GM12878 (cell line): Measurements from ENCODE around the gene EEF1G. TPM values are rescaled to one million over a fixed set of nuclear protein-coding genes. Genes with fewer than 3 reads are reported as not detected.

Experiments
- HDAC2 ChIP-seq: fragments of 200-600 bp; sonication (generic); IDR thresholded peaks from 2 replicates; pipeline ENCODE4 v1.6.1; 2017
- NR2F1 ChIP-seq: fragments of 450-650 bp; conservative IDR thresholded peaks from 2 replicates; pipeline ENCODE4 v1.6.1; 2017; ENCODE audit warnings: mild to moderate bottlenecking
- SIX5 ChIP-seq: IDR thresholded peaks from 2 replicates; pipeline ENCODE4 v1.6.1; 2011; ENCODE audit warnings: mild to moderate bottlenecking, low read depth, low read length, moderate library complexity; ENCODE audit not compliant: severe bottlenecking
- SMARCA5 ChIP-seq: fragments of 450-650 bp; IDR thresholded peaks from 2 replicates; pipeline ENCODE4 v1.6.1; 2017; ENCODE audit warnings: mild to moderate bottlenecking
- TCF12 ChIP-seq: IDR thresholded peaks from 2 replicates; pipeline ENCODE4 v1.6.1; 2011; ENCODE audit warnings: low read depth, mild to moderate bottlenecking, low read length
- TCF3 ChIP-seq: IDR thresholded peaks from 2 replicates; pipeline ENCODE4 v1.6.1; 2012; ENCODE audit warnings: low read depth, mild to moderate bottlenecking, low read length, borderline replicate concordance; ENCODE audit not compliant: insufficient read depth
- polyA plus RNA-seq, 11 experiments: library from polyadenylated mRNA; depleted of rRNA in 4 of 11; unstranded in 6 of 11; stranded (reverse) in 5 of 11; fragments of >200 nt; fragmentation: Nextera tagmentation in 4 of 11; fragmentation: Illumina TruSeq in 1 of 11; extraction: Ambion mirVana in 4 of 11; extraction: Trizol in 1 of 11; gene quantifications; 1 replicate in 1 of 11; 2 replicates in 10 of 11; pipeline versions ENCODE4 v1.2.1 to v1.2.3, GENCODE V29; 2011 to 2016; ENCODE audit warnings: inconsistent platforms in 2 of 11, missing spikeins in 2 of 11, low read depth in 1 of 11
- total RNA-seq, 4 experiments: library from RNA; depleted of rRNA in 3 of 4; stranded (reverse); fragments of >200 nt in 3 of 4; fragmentation: Illumina TruSeq in 1 of 4; extraction: Trizol in 1 of 4; gene quantifications; 2 replicates each; pipeline versions ENCODE4 v1.2.1 to v1.2.3, GENCODE V29; 2013 to 2021
- TF ChIP-seq, protein P1 (sequence below): fragments of 450-650 bp; formaldehyde crosslinking; IDR thresholded peaks from 2 replicates; pipeline ENCODE4 v1.4.0; 2022; ENCODE audit warnings: mild to moderate bottlenecking, moderate library complexity
- TF ChIP-seq, protein P2 (sequence below): IDR thresholded peaks from 2 replicates; pipeline ENCODE4 v1.6.1; 2011; ENCODE audit warnings: mild to moderate bottlenecking, low read depth, low read length, moderate library complexity; ENCODE audit not compliant: insufficient replicate concordance
- TF ChIP-seq, protein P3 (sequence below): IDR thresholded peaks from 2 replicates; pipeline ENCODE4 v1.6.1; 2011; ENCODE audit warnings: borderline replicate concordance, low read depth, mild to moderate bottlenecking, moderate library complexity, low read length; ENCODE audit not compliant: insufficient read depth, poor library complexity, severe bottlenecking

The EEF1G gene
- total and polyA plus RNA-seq, 10 of the 15 experiments (the other 5 are each of a cell fraction or from before 2014, with no cell fraction given) = 850 to 2,739 (median 2,277) TPM

DNA sequence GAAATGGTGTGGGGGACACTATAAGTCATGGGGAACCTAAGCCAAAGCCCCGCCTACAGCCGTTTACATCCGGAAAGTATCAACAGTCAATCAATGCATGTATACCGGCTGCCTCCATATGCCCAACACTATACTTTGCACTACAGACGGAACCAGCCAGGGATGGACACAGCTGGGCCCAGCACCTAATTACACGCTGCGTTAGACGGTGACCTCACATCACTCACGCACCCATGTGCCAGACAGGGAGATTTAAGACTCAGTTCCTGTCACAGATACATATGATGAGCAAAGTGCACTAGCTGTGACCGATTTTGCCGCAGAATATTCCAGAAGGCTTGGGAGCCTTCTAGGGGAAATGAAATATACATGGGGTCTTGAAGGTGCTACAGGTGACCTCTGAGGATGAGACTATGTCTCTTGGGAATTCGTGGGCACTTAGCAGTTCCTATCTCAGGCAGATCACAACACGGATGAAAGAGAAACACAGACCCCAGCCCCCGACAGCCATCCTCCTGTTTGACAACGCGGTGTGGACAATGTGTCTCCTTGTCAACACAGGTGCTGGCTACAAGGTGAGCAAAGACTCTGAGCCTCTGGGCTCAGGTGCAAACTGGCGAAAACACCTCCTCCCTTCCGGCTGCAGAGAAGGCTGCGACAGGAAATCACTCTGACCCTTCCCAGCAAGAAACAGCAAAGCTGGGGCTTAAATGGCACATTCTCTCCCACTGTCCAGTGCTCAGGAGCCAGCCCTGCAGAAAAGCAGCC lies 35.0 kb downstream of the EEF1G start (continued):
- TF ChIP-seq, protein P1, sequence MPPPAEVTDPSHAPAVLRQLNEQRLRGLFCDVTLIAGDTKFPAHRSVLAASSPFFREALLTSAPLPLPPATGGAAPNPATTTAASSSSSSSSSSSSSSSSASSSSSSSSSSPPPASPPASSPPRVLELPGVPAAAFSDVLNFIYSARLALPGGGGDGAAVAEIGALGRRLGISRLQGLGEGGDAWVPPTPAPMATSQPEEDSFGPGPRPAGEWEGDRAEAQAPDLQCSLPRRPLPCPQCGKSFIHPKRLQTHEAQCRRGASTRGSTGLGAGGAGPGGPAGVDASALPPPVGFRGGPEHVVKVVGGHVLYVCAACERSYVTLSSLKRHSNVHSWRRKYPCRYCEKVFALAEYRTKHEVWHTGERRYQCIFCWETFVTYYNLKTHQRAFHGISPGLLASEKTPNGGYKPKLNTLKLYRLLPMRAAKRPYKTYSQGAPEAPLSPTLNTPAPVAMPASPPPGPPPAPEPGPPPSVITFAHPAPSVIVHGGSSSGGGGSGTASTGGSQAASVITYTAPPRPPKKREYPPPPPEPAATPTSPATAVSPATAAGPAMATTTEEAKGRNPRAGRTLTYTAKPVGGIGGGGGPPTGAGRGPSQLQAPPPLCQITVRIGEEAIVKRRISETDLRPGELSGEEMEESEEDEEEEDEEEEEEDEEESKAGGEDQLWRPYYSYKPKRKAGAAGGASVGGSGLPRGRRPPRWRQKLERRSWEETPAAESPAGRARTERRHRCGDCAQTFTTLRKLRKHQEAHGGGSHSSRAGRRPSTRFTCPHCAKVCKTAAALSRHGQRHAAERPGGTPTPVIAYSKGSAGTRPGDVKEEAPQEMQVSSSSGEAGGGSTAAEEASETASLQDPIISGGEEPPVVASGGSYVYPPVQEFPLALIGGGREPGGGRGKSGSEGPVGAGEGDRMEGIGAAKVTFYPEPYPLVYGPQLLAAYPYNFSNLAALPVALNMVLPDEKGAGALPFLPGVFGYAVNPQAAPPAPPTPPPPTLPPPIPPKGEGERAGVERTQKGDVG (CRISPR knock-in tag) = no peak
- TF ChIP-seq, protein P2, sequence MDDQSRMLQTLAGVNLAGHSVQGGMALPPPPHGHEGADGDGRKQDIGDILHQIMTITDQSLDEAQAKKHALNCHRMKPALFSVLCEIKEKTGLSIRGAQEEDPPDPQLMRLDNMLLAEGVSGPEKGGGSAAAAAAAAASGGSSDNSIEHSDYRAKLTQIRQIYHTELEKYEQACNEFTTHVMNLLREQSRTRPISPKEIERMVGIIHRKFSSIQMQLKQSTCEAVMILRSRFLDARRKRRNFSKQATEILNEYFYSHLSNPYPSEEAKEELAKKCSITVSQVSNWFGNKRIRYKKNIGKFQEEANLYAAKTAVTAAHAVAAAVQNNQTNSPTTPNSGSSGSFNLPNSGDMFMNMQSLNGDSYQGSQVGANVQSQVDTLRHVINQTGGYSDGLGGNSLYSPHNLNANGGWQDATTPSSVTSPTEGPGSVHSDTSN = peak; percentile 48
- TF ChIP-seq SMARCA5 = no peak
- no peak for TF ChIP-seq NR2F1
- TF ChIP-seq TCF12 = no peak
- peak; percentile 12 for TF ChIP-seq SIX5
- no peak for TF ChIP-seq HDAC2
- 0 out of 2 replicates have a peak, but pooled peaks have one; percentile 31 for TF ChIP-seq TCF3
- TF ChIP-seq, protein P3, sequence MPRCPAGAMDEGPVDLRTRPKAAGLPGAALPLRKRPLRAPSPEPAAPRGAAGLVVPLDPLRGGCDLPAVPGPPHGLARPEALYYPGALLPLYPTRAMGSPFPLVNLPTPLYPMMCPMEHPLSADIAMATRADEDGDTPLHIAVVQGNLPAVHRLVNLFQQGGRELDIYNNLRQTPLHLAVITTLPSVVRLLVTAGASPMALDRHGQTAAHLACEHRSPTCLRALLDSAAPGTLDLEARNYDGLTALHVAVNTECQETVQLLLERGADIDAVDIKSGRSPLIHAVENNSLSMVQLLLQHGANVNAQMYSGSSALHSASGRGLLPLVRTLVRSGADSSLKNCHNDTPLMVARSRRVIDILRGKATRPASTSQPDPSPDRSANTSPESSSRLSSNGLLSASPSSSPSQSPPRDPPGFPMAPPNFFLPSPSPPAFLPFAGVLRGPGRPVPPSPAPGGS = peak; percentile 90
